Progenitor cell of endocrine pancreas (in vitro differentiated cells): ENCODE results near the gene PRPH. TPM values are rescaled to one million over a fixed set of nuclear protein-coding genes. Genes with fewer than 3 reads are reported as not detected.
A peak's percentile ranks its signal among the peaks of the same experiment; 100 is the strongest.

ENCODE experiments used
- DNase-seq: peaks from one replicate; pipeline ENCODE4 v3.0.0; 2021; ENCODE audit warnings: low spot score; ENCODE audit not compliant: unreplicated experiment
- H3K27ac Mint-ChIP-seq: 2 replicates; pipeline ENCODE4 v1.8.0; 2021; ENCODE audit warnings: mild to moderate bottlenecking, moderate library complexity, mixed read lengths
- H3K27me3 Mint-ChIP-seq: 2 replicates; pipeline ENCODE4 v1.8.0; 2021; ENCODE audit warnings: mixed read lengths
- H3K36me3 Mint-ChIP-seq: 2 replicates; pipeline ENCODE4 v1.8.0; 2022; ENCODE audit warnings: mixed read lengths; ENCODE audit not compliant: insufficient read depth
- H3K4me1 Mint-ChIP-seq: 2 replicates; pipeline ENCODE4 v1.8.0; 2021; ENCODE audit warnings: low read depth, mixed read lengths
- H3K4me3 Mint-ChIP-seq: 2 replicates; pipeline ENCODE4 v1.8.0; 2021; ENCODE audit warnings: low read depth, mild to moderate bottlenecking, moderate library complexity, mixed read lengths
- H3K9me3 Mint-ChIP-seq: 2 replicates; pipeline ENCODE4 v1.8.0; 2021; ENCODE audit warnings: low read depth, mixed read lengths
- total RNA-seq: library from RNA; stranded (reverse); gene quantifications from 2 replicates; pipeline ENCODE4 v1.2.1, GENCODE V29; 2021
- TF ChIP-seq, protein P1 (sequence below): fragments of 200-600 bp; sonication (generic); IDR thresholded peaks from one replicate; pipeline ENCODE4 v1.5.0; 2021; ENCODE audit warnings: antibody characterized with exemption, mild to moderate bottlenecking; ENCODE audit not compliant: unreplicated experiment

Gene PRPH
- total RNA-seq, 1 donor from 2014 or later = 0.62 TPM

DNA sequence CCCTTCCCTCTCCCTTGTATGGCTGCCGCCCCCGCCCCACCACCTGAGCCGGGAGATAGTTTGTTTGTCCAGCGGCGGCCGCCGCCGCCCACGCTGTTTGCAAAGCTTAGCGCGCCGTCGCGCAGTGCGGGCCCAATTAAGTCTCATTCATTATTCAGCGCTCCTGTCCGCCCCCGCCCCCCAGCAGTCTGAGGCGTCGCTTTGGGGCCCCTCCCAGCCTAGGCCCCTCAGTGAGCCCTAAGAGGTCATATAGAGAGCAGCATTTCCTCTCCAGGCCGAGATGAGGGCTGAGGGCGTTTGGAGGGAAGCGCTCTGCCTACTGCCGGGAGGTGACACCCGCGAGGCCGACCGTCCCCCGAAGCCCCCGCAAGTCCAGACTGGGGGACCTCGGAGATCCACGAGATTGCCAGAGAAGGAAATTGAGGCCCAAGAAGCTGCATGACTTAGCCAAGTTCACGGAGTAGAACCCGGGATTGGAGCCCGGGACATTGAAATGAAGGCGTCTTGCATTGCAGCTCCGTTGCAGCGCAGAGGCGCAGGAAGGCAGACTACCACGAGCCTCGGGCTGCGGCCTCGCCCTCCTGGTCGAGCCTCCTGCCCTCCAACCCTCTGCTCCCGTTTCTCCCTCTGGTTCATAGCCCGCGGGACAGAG lies 51.8 kb downstream of the PRPH start, which contains the start of gene DNAJC22:
DNAJC22 (plus strand) TSS at position 230 of the 652 bp plus-strand sequence. CDS start 1,985 bp downstream, outside the sequence.
- Mint-ChIP-seq H3K9me3 (no peaks in the 10 kb centered on the region), H3K27me3 (peaks cover 7% of the 10 kb centered on the region), H3K36me3 (peaks cover 4% of the 10 kb centered on the region), H3K4me1 (peaks cover 33% of the 10 kb centered on the region), H3K27ac (peak within 1 kb of the TSS; percentile 89), H3K4me3 (peak within 1 kb of the TSS; percentile 80)
- DNase-seq = no peak
- TF ChIP-seq, protein P1, sequence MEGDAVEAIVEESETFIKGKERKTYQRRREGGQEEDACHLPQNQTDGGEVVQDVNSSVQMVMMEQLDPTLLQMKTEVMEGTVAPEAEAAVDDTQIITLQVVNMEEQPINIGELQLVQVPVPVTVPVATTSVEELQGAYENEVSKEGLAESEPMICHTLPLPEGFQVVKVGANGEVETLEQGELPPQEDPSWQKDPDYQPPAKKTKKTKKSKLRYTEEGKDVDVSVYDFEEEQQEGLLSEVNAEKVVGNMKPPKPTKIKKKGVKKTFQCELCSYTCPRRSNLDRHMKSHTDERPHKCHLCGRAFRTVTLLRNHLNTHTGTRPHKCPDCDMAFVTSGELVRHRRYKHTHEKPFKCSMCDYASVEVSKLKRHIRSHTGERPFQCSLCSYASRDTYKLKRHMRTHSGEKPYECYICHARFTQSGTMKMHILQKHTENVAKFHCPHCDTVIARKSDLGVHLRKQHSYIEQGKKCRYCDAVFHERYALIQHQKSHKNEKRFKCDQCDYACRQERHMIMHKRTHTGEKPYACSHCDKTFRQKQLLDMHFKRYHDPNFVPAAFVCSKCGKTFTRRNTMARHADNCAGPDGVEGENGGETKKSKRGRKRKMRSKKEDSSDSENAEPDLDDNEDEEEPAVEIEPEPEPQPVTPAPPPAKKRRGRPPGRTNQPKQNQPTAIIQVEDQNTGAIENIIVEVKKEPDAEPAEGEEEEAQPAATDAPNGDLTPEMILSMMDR = no peak

DNA sequence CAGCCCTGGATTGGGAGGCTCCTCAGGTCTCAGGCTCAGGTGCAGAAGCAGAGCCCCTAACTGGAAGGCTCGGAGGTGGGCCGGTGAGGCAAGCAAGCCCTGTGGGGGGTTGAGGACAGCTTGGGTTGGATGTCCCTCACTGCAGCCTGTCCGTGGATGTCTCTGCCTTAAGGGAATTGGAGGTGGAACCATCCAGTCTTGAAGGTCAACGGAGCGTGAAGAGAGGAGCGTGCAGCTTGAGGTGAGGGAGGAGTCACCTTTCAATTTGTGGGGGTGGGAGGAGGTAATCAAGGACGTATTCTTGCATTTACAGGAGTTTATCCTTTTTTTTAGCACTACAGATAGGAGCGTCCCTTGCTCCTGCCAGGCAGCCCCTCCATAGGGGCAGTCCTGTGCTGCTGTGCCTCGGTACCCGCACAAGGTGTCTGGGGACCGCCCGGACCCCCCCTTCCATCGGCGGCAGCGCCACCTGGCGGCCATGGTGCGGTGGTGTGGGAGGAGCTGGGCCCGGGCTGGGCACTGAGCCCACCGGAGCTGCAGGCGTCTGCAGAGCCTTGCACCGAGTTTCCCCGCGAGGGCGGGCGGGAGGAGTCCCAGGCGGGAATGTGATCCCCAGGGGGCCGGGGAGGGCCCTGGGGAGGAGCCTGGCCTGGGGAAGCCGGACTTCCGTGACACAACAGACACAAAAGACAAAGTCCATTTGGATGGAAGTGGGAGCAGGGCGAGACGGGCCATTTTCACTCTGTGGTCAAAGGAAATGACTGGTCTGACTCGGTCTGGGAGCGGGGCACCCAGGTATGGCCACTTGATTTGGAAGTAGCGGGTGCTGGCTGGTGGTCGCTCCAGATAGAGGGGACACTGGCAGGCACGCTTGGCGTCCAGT lies 52.6 kb downstream of the PRPH start:
- Mint-ChIP-seq H3K36me3 (peaks cover 6% of the 10 kb centered on the region), H3K4me3 (peak overlapping the region; percentile 80), H3K9me3 (no peaks in the 10 kb centered on the region), H3K27me3 (peaks cover 6% of the 10 kb centered on the region), H3K27ac (peak overlapping the region; percentile 83), H3K4me1 (peaks cover 33% of the 10 kb centered on the region)
- peak; percentile 94 for DNase-seq
- TF ChIP-seq, protein P1 = peak; percentile 99

Other genes with a start within 250 kb of the PRPH start
- 130 and 132 TPM in 2 replicates for gene KMT2D, start 234.4 kb upstream of the PRPH start, total RNA-seq
- 0.72 and 0.75 TPM in 2 replicates for gene RHEBL1, start 225.2 kb upstream of the PRPH start, total RNA-seq
- gene DHH, start 200.3 kb upstream of the PRPH start, total RNA-seq = 0.29 and 0.34 TPM in 2 replicates
- gene LMBR1L, start 184.3 kb upstream of the PRPH start, total RNA-seq = 142 and 143 TPM in 2 replicates
- 985 and 1,023 TPM in 2 replicates for gene TUBA1B, start 163.8 kb upstream of the PRPH start, total RNA-seq
- gene TUBA1A, start 106.1 kb upstream of the PRPH start, total RNA-seq = 628 and 652 TPM in 2 replicates
- 128 and 149 TPM in 2 replicates for gene TUBA1C, start 30.1 kb upstream of the PRPH start, total RNA-seq
- gene TROAP, start 28.1 kb downstream of the PRPH start, total RNA-seq = 44.7 and 44.9 TPM in 2 replicates
- 0.64 and 0.79 TPM in 2 replicates for gene C1QL4, start 42.0 kb downstream of the PRPH start, total RNA-seq
- 36.0 and 38.7 TPM in 2 replicates for gene DNAJC22, start 51.7 kb downstream of the PRPH start, total RNA-seq
- gene SPATS2, start 72.3 kb downstream of the PRPH start, total RNA-seq = 84.4 and 87.1 TPM in 2 replicates
- gene KCNH3, start 243.9 kb downstream of the PRPH start, total RNA-seq = 29.2 and 31.9 TPM in 2 replicates